ENCODE data around the gene CAMK4. TPM values are rescaled to one million over a fixed set of nuclear protein-coding genes. Genes with fewer than 3 reads are reported as not detected.

CAMK4 gene
- total RNA-seq, 1 experiment from 2014 or later, result 10.2 TPM

DNA sequence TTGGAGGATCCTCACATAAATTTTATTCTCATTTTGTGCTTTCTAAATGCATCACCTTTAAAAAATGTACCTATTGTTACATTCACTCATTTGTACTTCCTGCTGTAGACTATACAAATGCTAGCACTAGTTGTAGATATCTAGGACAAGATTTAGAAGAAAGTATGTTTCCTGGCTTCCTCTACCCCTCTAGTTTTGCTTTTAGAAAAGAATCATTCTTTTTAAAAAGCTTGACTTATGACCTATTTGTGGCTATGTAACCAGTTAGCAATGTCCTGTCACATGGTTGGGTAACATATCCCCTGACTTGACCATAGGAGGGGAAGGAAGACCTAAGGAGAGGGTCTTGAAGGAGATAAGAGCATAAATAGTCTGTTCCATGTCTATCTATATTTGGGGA, 13.3 kb downstream of the CAMK4 start:
- no peak for TF ChIP-seq ZFX (IDR thresholded peaks at IDR 0.05)
- no peak for TF ChIP-seq SRF (IDR thresholded peaks at IDR 0.05; ENCODE audit: low read depth)
- TF ChIP-seq POLR2A (IDR thresholded peaks at IDR 0.05; ENCODE audit: borderline replicate concordance, extremely low read depth, insufficient read depth, insufficient read length), result no peak
- no peak for TF ChIP-seq EZH2phosphoT487 (IDR thresholded peaks at IDR 0.05; ENCODE audit: borderline replicate concordance)
- TF ChIP-seq FOSL1 (IDR thresholded peaks at IDR 0.05; ENCODE audit: low read depth), result no peak
- no peak for TF ChIP-seq EGR1 (IDR thresholded peaks at IDR 0.05; ENCODE audit: low read depth)
- Histone ChIP-seq H2AFZ (ENCODE audit: low read depth, low read length, poor library complexity, severe bottlenecking) (no peak overlapping the region), H3K4me1 (ENCODE audit: control insufficient read depth in 1 of 2, insufficient read depth in 2 of 2, low read length in 2 of 2) (no peaks in the 10 kb centered on the region), H3K9me3 (ENCODE audit: control insufficient read depth in 1 of 2, insufficient read depth in 1 of 2, low read depth in 1 of 2, low read length in 2 of 2) (no peaks in the 10 kb centered on the region), H3K36me3 (ENCODE audit: control insufficient read depth in 1 of 2, insufficient read depth in 2 of 2, low read length in 2 of 2) (no peaks in the 10 kb centered on the region), H3K27me3 (ENCODE audit: insufficient read depth, low read length) (peaks cover 4% of the 10 kb centered on the region; the same call in 1 of the 2 replicates), H3K79me2 (ENCODE audit: insufficient read depth, low read length) (no peaks in the 10 kb centered on the region), H4K20me1 (ENCODE audit: insufficient read depth) (no peaks in the 10 kb centered on the region), H3K9me2 (ENCODE audit: insufficient read depth) (no peaks in the 10 kb centered on the region), H3K4me3 (replicated peaks in 1 of 2; ENCODE audit: low read depth in 1 of 2, low read length in 2 of 2) (no peak overlapping the region), H3K9ac (ENCODE audit: low read length) (no peak overlapping the region), H3K27ac (ENCODE audit: low read depth, low read length) (no peak overlapping the region), H3K4me2 (ENCODE audit: low read length) (no peak overlapping the region)
- no peak for DNase-seq (ENCODE audit: low read depth, low spot score)
- RAD21 ChIA-PET (ENCODE audit: low non-redundant PET in 1 of 2, low total read pairs in 2 of 2, uncharacterized antibody in 2 of 2, unreplicated experiment in 2 of 2), result no interaction called here
- BruUV-seq (replicated peaks), result no TSS peak
- POLR2A ChIA-PET, result no interaction called here
- no peak for ATAC-seq
- intact Hi-C loops (cut with micrococcal nuclease), result no loop called here
- CTCF ChIA-PET, result interaction anchor here (0.6 kb wide), 1 partner anchor 47 kb away, joined by 3 read pairs; no protein-coding TSS in a partner anchor

DNA sequence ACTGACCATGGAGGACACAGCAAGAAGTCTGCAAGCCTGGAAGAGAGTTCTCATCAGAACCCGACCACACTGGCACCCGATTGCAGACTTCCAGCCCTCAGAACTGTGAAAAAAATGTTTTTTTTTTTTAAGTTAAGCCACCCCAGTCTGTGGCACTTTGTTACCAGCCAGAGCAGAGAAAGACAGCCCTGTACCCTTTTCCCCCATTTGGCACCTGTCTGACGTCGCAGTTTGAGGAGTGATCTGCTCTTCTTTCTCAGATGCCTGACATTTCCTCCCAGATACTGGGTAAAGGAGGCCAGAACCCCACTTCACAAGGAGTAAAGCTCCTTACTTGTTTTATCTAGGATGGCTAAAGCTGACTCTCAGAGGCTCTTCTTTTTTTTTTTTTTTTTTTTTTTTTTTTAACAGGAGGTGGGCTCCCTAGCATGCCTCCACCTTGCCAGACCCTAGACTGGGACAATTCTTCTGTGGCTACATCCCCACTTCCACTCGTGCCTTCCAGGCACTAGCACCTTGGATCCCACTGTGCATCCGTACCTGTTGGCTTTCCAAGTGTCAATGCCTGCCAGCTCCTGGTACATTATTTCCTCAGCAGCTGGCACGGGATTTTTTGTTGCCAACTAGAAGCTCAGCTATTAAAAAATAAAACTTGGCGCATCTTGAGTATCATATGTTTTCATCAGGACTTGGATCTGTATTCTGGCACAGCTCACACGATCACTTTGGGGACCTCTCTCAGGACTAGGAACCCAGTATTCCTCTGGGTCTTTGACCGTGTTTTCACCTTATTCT, 14.4 kb downstream of the CAMK4 start:
- H3K4me3 ChIP-seq (replicated peaks in 1 of 2; ENCODE audit: low read depth in 1 of 2, low read length in 2 of 2), result no peak overlapping the region
- H3K79me2 ChIP-seq (ENCODE audit: insufficient read depth, low read length), result no peaks in the 10 kb centered on the region
- no peak overlapping the region for H3K27ac ChIP-seq (ENCODE audit: low read depth, low read length)
- H3K9ac ChIP-seq (ENCODE audit: low read length), result no peak overlapping the region
- ATAC-seq (no peak), DNase-seq (ENCODE audit: low read depth, low spot score) (no peak)
- H2AFZ ChIP-seq (ENCODE audit: low read depth, low read length, poor library complexity, severe bottlenecking), result no peak overlapping the region
- ChIA-PET POLR2A (no interaction called here), RAD21 (ENCODE audit: low non-redundant PET in 1 of 2, low total read pairs in 2 of 2, uncharacterized antibody in 2 of 2, unreplicated experiment in 2 of 2) (no interaction called here), CTCF (no interaction called here)
- no TSS peak for BruUV-seq (replicated peaks)
- H3K9me3 ChIP-seq (ENCODE audit: control insufficient read depth in 1 of 2, insufficient read depth in 1 of 2, low read depth in 1 of 2, low read length in 2 of 2), result no peaks in the 10 kb centered on the region
- peaks cover 4% of the 10 kb centered on the region; the same call in 1 of the 2 replicates for H3K27me3 ChIP-seq (ENCODE audit: insufficient read depth, low read length)
- no peaks in the 10 kb centered on the region for H3K9me2 ChIP-seq (ENCODE audit: insufficient read depth)
- H3K4me2 ChIP-seq (ENCODE audit: low read length), result no peak overlapping the region
- intact Hi-C loops (cut with micrococcal nuclease), result no loop called here
- H3K36me3 ChIP-seq (ENCODE audit: control insufficient read depth in 1 of 2, insufficient read depth in 2 of 2, low read length in 2 of 2), result no peaks in the 10 kb centered on the region
- H4K20me1 ChIP-seq (ENCODE audit: insufficient read depth), result no peaks in the 10 kb centered on the region
- H3K4me1 ChIP-seq (ENCODE audit: control insufficient read depth in 1 of 2, insufficient read depth in 2 of 2, low read length in 2 of 2), result no peaks in the 10 kb centered on the region
- TF ChIP-seq, protein P1, sequence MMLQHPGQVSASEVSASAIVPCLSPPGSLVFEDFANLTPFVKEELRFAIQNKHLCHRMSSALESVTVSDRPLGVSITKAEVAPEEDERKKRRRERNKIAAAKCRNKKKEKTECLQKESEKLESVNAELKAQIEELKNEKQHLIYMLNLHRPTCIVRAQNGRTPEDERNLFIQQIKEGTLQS (IDR thresholded peaks at IDR 0.05), result no peak
- TF ChIP-seq TCF7L2 (IDR thresholded peaks at IDR 0.05; ENCODE audit: borderline replicate concordance, extremely low read depth, insufficient read depth, insufficient read length) (no peak), YY1 (IDR thresholded peaks at IDR 0.05; ENCODE audit: extremely low read depth, insufficient replicate concordance, low read depth, low read length) (no peak), RAD21 (IDR thresholded peaks at IDR 0.05; ENCODE audit: low read depth) (no peak), CBX3 (IDR thresholded peaks at IDR 0.05; ENCODE audit: low read depth) (no peak), POLR2AphosphoS5 (IDR thresholded peaks at IDR 0.05; ENCODE audit: low read depth, low read length) (no peak), ZNF274 (IDR thresholded peaks at IDR 0.05; ENCODE audit: low read depth, low read length) (no peak), JUND (IDR thresholded peaks at IDR 0.05) (no peak), ELF1 (IDR thresholded peaks at IDR 0.05; ENCODE audit: borderline replicate concordance, low read depth) (no peak), SIN3A (IDR thresholded peaks at IDR 0.05; ENCODE audit: low read depth) (no peak)
- TF ChIP-seq, protein P2, sequence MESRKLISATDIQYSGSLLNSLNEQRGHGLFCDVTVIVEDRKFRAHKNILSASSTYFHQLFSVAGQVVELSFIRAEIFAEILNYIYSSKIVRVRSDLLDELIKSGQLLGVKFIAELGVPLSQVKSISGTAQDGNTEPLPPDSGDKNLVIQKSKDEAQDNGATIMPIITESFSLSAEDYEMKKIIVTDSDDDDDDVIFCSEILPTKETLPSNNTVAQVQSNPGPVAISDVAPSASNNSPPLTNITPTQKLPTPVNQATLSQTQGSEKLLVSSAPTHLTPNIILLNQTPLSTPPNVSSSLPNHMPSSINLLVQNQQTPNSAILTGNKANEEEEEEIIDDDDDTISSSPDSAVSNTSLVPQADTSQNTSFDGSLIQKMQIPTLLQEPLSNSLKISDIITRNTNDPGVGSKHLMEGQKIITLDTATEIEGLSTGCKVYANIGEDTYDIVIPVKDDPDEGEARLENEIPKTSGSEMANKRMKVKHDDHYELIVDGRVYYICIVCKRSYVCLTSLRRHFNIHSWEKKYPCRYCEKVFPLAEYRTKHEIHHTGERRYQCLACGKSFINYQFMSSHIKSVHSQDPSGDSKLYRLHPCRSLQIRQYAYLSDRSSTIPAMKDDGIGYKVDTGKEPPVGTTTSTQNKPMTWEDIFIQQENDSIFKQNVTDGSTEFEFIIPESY (IDR thresholded peaks at IDR 0.05; ENCODE audit: extremely low read depth, insufficient replicate concordance, low read length), result no peak
- TF ChIP-seq, protein P3, sequence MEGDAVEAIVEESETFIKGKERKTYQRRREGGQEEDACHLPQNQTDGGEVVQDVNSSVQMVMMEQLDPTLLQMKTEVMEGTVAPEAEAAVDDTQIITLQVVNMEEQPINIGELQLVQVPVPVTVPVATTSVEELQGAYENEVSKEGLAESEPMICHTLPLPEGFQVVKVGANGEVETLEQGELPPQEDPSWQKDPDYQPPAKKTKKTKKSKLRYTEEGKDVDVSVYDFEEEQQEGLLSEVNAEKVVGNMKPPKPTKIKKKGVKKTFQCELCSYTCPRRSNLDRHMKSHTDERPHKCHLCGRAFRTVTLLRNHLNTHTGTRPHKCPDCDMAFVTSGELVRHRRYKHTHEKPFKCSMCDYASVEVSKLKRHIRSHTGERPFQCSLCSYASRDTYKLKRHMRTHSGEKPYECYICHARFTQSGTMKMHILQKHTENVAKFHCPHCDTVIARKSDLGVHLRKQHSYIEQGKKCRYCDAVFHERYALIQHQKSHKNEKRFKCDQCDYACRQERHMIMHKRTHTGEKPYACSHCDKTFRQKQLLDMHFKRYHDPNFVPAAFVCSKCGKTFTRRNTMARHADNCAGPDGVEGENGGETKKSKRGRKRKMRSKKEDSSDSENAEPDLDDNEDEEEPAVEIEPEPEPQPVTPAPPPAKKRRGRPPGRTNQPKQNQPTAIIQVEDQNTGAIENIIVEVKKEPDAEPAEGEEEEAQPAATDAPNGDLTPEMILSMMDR (IDR thresholded peaks at IDR 0.05 in 2 of 3, conservative IDR thresholded peaks at IDR 0.05 in 1 of 3; ENCODE audit: borderline replicate concordance in 1 of 3, insufficient read depth in 1 of 3, low read depth in 2 of 3, low read length in 2 of 3), result no peak

Data from HCT116 (cell line).